ENCODE measurements around the gene THUMPD1. TPM values are rescaled to one million over a fixed set of nuclear protein-coding genes. Genes with fewer than 3 reads are reported as not detected.
"Not testable (repeated sequence)": the region's sequence is repeated elsewhere in the genome, so short reads cannot be mapped to it uniquely, and the experiment has no call there.

The THUMPD1 gene
- total and polyA plus RNA-seq, 12 donors: 7.5 to 20.9 (median 18.7) TPM

DNA sequence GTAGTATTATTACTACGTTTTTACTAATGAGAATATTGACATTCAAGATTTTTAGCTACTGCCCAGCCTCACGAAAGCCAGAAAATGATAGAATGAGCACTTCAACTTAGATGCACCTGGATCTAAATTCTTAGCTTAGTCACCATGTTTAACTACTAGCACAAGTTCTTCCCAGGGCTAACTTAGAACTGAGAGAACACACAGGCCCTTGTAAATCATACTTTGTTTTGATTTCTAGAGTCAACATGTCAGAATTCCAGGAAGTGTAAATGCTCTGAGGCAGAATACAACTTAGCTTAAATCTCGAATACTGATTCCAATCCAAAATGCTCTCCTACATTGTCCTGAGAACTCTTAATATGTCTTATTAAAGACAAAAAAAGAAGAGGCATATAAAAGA lies 37.3 kb downstream of the THUMPD1 start:
- Histone ChIP-seq H3K4me3 (no peak overlapping the region), H3K36me3 (no peaks in the 10 kb centered on the region), H3K27me3 (peaks cover 0 to under 1% (median 0%) of the 10 kb centered on the region in 7 donors), H3K27ac (no peak overlapping the region), H3K9me3 (peaks cover 0 to 9% (median 0%) of the 10 kb centered on the region in 11 donors), H3K4me1 (no peaks in the 10 kb centered on the region)
- intact Hi-C loops (cut with DNase I): no loop called here
- no peak for TF ChIP-seq CTCF (IDR thresholded peaks at IDR 0.05)
- no peak for ATAC-seq
- no peak for DNase-seq
- 79% methylated on average over 3 of the region's 3 CpGs for WGBS, 2 donors

GRCh38 chr16:20701692-20702091 lies 39.9 kb downstream of the THUMPD1 start:
- H3K4me3 ChIP-seq; H3K36me3 ChIP-seq; H3K9me3 ChIP-seq; intact Hi-C loops (cut with DNase I); H3K27me3 ChIP-seq; H3K4me1 ChIP-seq; ATAC-seq; DNase-seq; H3K27ac ChIP-seq: not testable (repeated sequence)

DNA sequence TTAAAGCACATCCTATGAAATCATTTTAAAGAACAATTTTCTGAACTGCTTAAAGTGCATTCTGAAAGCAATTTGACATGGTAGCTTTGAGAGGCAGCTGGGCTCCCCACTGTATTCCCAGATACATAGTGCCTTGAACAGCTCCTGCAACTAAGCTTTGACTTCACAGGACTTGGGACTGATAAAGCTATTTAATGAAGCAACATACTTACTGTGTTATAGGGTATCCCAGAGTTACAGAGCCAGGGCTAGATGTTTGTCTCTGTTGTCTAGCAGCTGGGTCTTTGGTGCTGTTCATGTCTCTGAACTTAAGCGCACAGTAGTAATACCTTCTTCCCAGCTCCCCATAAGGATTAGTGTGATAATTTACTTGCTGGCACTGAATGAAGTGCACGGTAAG lies 45.0 kb downstream of the THUMPD1 start:
- Histone ChIP-seq H3K27me3 (peaks cover 0 to 3% (median 0%) of the 10 kb centered on the region in 7 donors), H3K4me1 (peaks cover 0 to 11% (median 0%) of the 10 kb centered on the region in 9 donors), H3K27ac (no peak overlapping the region), H3K36me3 (no peaks in the 10 kb centered on the region), H3K9me3 (no peaks in the 10 kb centered on the region), H3K4me3 (no peak overlapping the region)
- intact Hi-C loops (cut with DNase I): no loop called here
- no peak for TF ChIP-seq CTCF (IDR thresholded peaks at IDR 0.05)
- no peak for ATAC-seq
- no peak for DNase-seq
- 90 to 96% methylated on average over 2 of the region's 2 CpGs for WGBS, 2 donors

- ATAC-seq: no peak
- no peak for DNase-seq
- H3K27ac ChIP-seq: no peak overlapping the region
- intact Hi-C loops (cut with DNase I): no loop called here
- TF ChIP-seq CTCF (IDR thresholded peaks at IDR 0.05): no peak
- no peaks in the 10 kb centered on the region for H3K9me3 ChIP-seq
- WGBS, 2 donors: 88 to 89% methylated on average over 4 of the region's 4 CpGs
- H3K36me3 ChIP-seq: no peaks in the 10 kb centered on the region
- peaks cover 0 to 3% (median 0%) of the 10 kb centered on the region in 7 donors for H3K27me3 ChIP-seq
- no peak overlapping the region for H3K4me3 ChIP-seq
- peaks cover 0 to 11% (median 0%) of the 10 kb centered on the region in 9 donors for H3K4me1 ChIP-seq
Measured at GRCh38 chr16:20695024-20695423, 46.6 kb downstream of the THUMPD1 start.

GRCh38 chr16:20694096-20694495 lies 47.5 kb downstream of the THUMPD1 start:
- H3K4me1 ChIP-seq: peaks cover 0 to 11% (median 0%) of the 10 kb centered on the region in 9 donors
- intact Hi-C loops (cut with DNase I); H3K27me3 ChIP-seq; DNase-seq; H3K9me3 ChIP-seq; H3K36me3 ChIP-seq; ATAC-seq; H3K27ac ChIP-seq; H3K4me3 ChIP-seq: not testable (repeated sequence)
- WGBS, 2 donors: 55 to 61% methylated on average over 6 of the region's 6 CpGs

Data from heart right ventricle (tissue), 16 donors.